Neutrophil (primary cell): ENCODE data around the gene ELMO1.

Experiments
- H3K27ac ChIP-seq: fragments of 200-600 bp; sonication (generic); 2 replicates; pipeline ENCODE4 v1.5.1; 2016; ENCODE audit warnings: mild to moderate bottlenecking, moderate library complexity
- H3K27me3 ChIP-seq: fragments of 200-600 bp; sonication (generic); 2 replicates; pipeline ENCODE4 v1.6.0; 2016; ENCODE audit warnings: mild to moderate bottlenecking
- H3K36me3 ChIP-seq: fragments of 200-600 bp; sonication (generic); 2 replicates; pipeline ENCODE4 v1.5.1; 2017
- H3K4me1 ChIP-seq, 2 experiments: fragments of 200-600 bp in 1 of 2; sonication (generic) in 1 of 2; 1 replicate in 1 of 2; 2 replicates in 1 of 2; pipeline versions ENCODE4 v1.5.1 to v1.6.1; 2013 to 2016; ENCODE audit warnings: low read depth in 1 of 2, low read length in 1 of 2, mild to moderate bottlenecking in 1 of 2, moderate library complexity in 1 of 2; ENCODE audit not compliant: control insufficient read depth in 1 of 2, insufficient read depth in 1 of 2
- H3K4me3 ChIP-seq, 2 experiments: fragments of 200-600 bp in 1 of 2; sonication (generic) in 1 of 2; 1 replicate in 1 of 2; 2 replicates in 1 of 2; pipeline ENCODE4 v1.5.1; 2013 to 2016; ENCODE audit warnings: low read depth in 1 of 2, low read length in 1 of 2, mild to moderate bottlenecking in 1 of 2, moderate library complexity in 1 of 2
- H3K9me3 ChIP-seq: fragments of 200-600 bp; sonication (generic); 2 replicates; pipeline ENCODE4 v1.5.1; 2016
- TF ChIP-seq, protein P1 (sequence below): fragments of 200-600 bp; sonication (generic); IDR thresholded peaks from 2 replicates; pipeline ENCODE4 v1.5.1; 2016; ENCODE audit warnings: antibody characterized with exemption

Gene ELMO1

DNA sequence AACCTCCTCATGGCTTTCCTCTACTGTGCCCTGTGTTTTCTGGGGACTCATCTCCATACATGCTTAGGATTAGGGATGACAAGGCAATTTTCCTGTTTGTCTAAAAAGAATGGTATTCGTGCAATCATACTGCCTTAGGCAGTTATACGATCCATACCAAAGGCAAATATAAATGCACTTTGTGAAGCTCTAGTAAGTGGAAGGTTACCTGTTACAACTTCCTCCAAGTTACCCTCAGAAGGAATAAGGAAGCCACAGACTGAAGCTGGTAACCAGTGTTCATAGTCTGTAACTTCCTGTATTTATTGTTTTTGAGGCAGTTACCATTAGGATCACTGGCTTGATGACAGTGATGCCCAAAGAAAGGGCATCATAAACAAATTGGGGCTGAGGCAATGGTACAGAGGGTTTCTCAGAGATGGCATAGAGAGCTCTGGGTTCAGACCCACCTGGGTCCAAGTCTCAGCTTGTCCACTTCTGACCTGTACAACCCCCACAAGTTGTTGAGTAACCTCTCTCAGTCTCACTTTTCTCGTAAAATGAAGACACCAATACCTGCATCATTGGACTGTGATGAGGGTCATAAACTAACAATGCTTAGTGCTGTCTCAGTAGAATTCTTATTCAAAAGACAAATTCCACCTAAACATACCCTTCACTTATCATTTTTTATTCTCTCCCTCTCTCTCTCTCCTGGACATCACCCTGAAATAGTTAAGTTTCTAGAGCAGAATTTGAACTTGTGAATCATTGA lies 138.2 kb downstream of the ELMO1 start:
- peak overlapping the region; percentile 36 to 37 for H3K4me3 ChIP-seq
- H3K27ac ChIP-seq: peak overlapping the region; percentile 96

GRCh38 chr7:37309493-37309892 lies 139.2 kb downstream of the ELMO1 start:
- TF ChIP-seq, protein P1, sequence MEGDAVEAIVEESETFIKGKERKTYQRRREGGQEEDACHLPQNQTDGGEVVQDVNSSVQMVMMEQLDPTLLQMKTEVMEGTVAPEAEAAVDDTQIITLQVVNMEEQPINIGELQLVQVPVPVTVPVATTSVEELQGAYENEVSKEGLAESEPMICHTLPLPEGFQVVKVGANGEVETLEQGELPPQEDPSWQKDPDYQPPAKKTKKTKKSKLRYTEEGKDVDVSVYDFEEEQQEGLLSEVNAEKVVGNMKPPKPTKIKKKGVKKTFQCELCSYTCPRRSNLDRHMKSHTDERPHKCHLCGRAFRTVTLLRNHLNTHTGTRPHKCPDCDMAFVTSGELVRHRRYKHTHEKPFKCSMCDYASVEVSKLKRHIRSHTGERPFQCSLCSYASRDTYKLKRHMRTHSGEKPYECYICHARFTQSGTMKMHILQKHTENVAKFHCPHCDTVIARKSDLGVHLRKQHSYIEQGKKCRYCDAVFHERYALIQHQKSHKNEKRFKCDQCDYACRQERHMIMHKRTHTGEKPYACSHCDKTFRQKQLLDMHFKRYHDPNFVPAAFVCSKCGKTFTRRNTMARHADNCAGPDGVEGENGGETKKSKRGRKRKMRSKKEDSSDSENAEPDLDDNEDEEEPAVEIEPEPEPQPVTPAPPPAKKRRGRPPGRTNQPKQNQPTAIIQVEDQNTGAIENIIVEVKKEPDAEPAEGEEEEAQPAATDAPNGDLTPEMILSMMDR: no peak
- Histone ChIP-seq H3K4me1 (peaks cover 41 to 51% of the 10 kb centered on the region in 2 experiments), H3K36me3 (peaks cover 9% of the 10 kb centered on the region), H3K9me3 (no peaks in the 10 kb centered on the region), H3K27me3 (no peaks in the 10 kb centered on the region), H3K27ac (peak overlapping the region; percentile 96), H3K4me3 (peak overlapping the region in 1 of 2 experiments; percentile 37)

More for the DNA sequence above, 138.2 kb downstream of the ELMO1 start:
- peaks cover 44 to 58% of the 10 kb centered on the region in 2 experiments for H3K4me1 ChIP-seq
- H3K36me3 ChIP-seq: peaks cover 9% of the 10 kb centered on the region
- no peaks in the 10 kb centered on the region for H3K27me3 ChIP-seq
- TF ChIP-seq, protein P1: no peak
- no peaks in the 10 kb centered on the region for H3K9me3 ChIP-seq

DNA sequence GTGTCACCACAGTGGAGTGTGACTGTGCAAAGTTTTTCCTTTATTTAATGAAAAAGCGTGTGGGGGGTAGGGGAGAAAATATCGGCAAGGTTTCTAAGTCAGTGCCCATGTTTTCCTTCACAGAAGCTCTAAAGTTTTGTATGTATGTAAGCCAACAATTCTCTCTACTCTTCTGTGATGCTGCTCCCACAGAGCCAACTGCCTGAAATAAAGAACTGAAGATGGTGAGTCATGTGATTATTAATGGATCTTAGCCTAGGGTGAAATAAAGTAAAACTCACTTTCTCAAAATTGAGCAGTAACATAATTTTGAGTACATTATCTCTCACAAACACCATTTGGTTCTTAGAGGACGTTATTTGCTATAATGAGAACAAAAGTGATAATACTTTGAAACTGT lies 143.7 kb downstream of the ELMO1 start:
- H3K4me1 ChIP-seq: peaks cover 16 to 18% of the 10 kb centered on the region in 2 experiments

GRCh38 chr7:37297546-37297945 lies 151.1 kb downstream of the ELMO1 start:
- no peaks in the 10 kb centered on the region for H3K27me3 ChIP-seq
- H3K4me1 ChIP-seq: peaks cover 0 to 9% of the 10 kb centered on the region in 2 experiments
- no peaks in the 10 kb centered on the region for H3K9me3 ChIP-seq
- TF ChIP-seq, protein P1: no peak
- H3K4me3 ChIP-seq: no peak overlapping the region
- H3K27ac ChIP-seq: no peak overlapping the region
- H3K36me3 ChIP-seq: no peaks in the 10 kb centered on the region

More for the DNA sequence above, 143.7 kb downstream of the ELMO1 start:
- Histone ChIP-seq H3K36me3 (no peaks in the 10 kb centered on the region), H3K27me3 (no peaks in the 10 kb centered on the region), H3K9me3 (no peaks in the 10 kb centered on the region), H3K4me3 (no peak overlapping the region), H3K27ac (peak overlapping the region; percentile 38)
- TF ChIP-seq, protein P1: no peak

DNA sequence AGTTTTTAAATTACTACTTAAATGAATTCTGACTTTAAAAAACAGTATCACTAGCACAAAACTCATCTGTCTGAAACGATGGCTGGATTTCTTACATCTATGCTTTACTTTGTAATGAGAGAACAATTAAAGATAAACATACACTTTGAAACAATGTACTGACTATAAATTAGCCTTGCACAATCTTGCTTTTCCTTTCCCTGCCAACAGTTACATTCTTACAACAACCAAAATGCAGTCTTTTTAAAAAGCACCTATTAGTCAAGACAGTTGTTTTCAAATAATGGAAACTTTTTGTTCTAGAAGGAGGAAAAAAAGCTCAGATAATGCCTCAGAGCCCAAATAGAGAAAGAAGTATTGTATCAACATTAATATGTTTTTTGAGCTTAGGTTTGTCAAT lies 153.3 kb downstream of the ELMO1 start:
- TF ChIP-seq, protein P1: no peak
- Histone ChIP-seq H3K36me3 (no peaks in the 10 kb centered on the region), H3K27ac (peak overlapping the region; percentile 47), H3K4me3 (no peak overlapping the region), H3K9me3 (no peaks in the 10 kb centered on the region), H3K4me1 (peaks cover 12 to 16% of the 10 kb centered on the region in 2 experiments), H3K27me3 (no peaks in the 10 kb centered on the region)
